Gastroesophageal sphincter (tissue), 4 donors: ENCODE measurements around the gene WDR20. TPM values are rescaled to one million over a fixed set of nuclear protein-coding genes. Genes with fewer than 3 reads are reported as not detected.

Experiments
- ATAC-seq: fragments of 150-250 bp; one replicate; pipeline ENCODE4 v1.9.1; 2016; ENCODE audit warnings: mild to moderate bottlenecking, moderate library complexity
- H3K27ac ChIP-seq, 4 donors: fragments of 200-600 bp; sonication (generic) in 3 of 4; 1 replicate in 3 of 4; 2 replicates in 1 of 4; pipeline ENCODE4 v1.5.1; 2016 to 2019
- H3K27me3 ChIP-seq: fragments of 200-600 bp; sonication (generic); one replicate; pipeline ENCODE4 v1.5.1; 2019
- H3K36me3 ChIP-seq, 2 donors: fragments of 200-600 bp; sonication (generic); one replicate each; pipeline ENCODE4 v1.5.1; 2019; ENCODE audit warnings: control low read depth in 1 of 2
- H3K4me1 ChIP-seq, 3 donors: fragments of 200-600 bp; sonication (generic); 1 replicate in 2 of 3; 2 replicates in 1 of 3; pipeline ENCODE4 v1.5.1; 2016 to 2019; ENCODE audit warnings: control low read depth in 2 of 3
- H3K4me3 ChIP-seq, 2 donors: fragments of 200-600 bp; sonication (generic); one replicate each; pipeline ENCODE4 v1.5.1; 2019; ENCODE audit warnings: mild to moderate bottlenecking in 1 of 2, moderate library complexity in 1 of 2
- H3K9me3 ChIP-seq, 3 donors: fragments of 200-600 bp; sonication (generic); one replicate each; pipeline ENCODE4 v1.5.1; 2017 to 2019; ENCODE audit warnings: control low read depth in 2 of 3
- EP300 ChIP-seq: sonication (generic); formaldehyde crosslinking; IDR thresholded peaks from one replicate; pipeline ENCODE4 v1.6.1; 2017; ENCODE audit warnings: antibody characterized with exemption, mild to moderate bottlenecking
- POLR2A ChIP-seq, 2 donors: fragments of 450-650 bp; IDR thresholded peaks; one replicate each; pipeline ENCODE4 v1.6.1; 2017; ENCODE audit warnings: antibody characterized with exemption in 2 of 2, mild to moderate bottlenecking in 2 of 2, moderate library complexity in 1 of 2
- POLR2AphosphoS5 ChIP-seq: sonication (generic); formaldehyde crosslinking; IDR thresholded peaks from one replicate; pipeline ENCODE4 v1.6.1; 2017; ENCODE audit warnings: antibody characterized with exemption
- WGBS, 2 donors: methylation state at CpG; one replicate each; pipeline ENCODE4 v1.1.5; 2018; ENCODE audit warnings: low coverage in 1 of 2; 5-methylcytosine and 5-hydroxymethylcytosine counted together
- total RNA-seq, 4 donors: library from RNA; depleted of rRNA; stranded (reverse); fragments of >200 nt; gene quantifications; one replicate each; pipeline ENCODE4 v1.1.0, GENCODE V29; 2016
- TF ChIP-seq, protein P1 (sequence below), 4 experiments: fragments of 200-600 bp in 2 of 4; fragments of 450-650 bp in 2 of 4; sonication (generic) in 1 of 4; IDR thresholded peaks; one replicate each; pipeline ENCODE4 v1.5.1; 2017 to 2019; ENCODE audit warnings: antibody characterized with exemption in 4 of 4, mild to moderate bottlenecking in 2 of 4, moderate library complexity in 2 of 4

The WDR20 gene
- total RNA-seq, 4 donors from 2014 or later = 24.6 to 33.0 (median 28.9) TPM

DNA sequence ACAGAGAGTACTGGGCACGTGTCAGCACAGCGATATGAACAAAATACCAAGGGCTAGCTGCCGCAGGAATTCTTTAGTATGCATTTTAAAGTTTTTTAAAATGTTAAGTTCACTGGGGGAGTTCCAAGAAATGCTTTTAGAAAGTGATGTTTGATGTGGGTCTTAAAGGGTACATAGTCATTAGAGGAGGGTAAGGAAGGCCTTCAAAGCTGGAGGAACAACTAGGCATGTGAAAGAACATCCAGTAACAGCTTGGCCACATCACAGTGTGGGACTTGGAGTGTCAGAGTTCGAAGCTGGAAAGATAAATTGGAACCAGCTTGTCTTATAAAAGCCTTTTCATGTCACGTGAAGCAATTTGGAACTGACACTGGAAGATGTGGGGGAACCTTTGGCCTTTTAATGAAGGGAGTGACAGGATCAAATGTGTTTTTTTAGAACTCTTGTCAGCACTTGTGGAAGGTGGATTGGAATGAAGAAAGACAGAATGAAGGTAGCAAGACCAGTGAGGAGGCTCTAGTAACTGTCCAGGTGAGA lies 57.7 kb downstream of the WDR20 start:
- H3K4me1 ChIP-seq = peaks cover 0 to 43% (median 4%) of the 10 kb centered on the region in 3 donors
- H3K9me3 ChIP-seq = no peaks in the 10 kb centered on the region
- H3K4me3 ChIP-seq = no peak overlapping the region
- no peaks in the 10 kb centered on the region for H3K27me3 ChIP-seq
- TF ChIP-seq POLR2AphosphoS5 (peak; percentile 6), EP300 (no peak)
- peaks cover 0 to 54% of the 10 kb centered on the region in 2 donors for H3K36me3 ChIP-seq
- ATAC-seq = no peak
- 45 to 47% methylated on average over 3 to 5 of the region's 5 CpGs for WGBS, 2 donors
- H3K27ac ChIP-seq = no peak overlapping the region

DNA sequence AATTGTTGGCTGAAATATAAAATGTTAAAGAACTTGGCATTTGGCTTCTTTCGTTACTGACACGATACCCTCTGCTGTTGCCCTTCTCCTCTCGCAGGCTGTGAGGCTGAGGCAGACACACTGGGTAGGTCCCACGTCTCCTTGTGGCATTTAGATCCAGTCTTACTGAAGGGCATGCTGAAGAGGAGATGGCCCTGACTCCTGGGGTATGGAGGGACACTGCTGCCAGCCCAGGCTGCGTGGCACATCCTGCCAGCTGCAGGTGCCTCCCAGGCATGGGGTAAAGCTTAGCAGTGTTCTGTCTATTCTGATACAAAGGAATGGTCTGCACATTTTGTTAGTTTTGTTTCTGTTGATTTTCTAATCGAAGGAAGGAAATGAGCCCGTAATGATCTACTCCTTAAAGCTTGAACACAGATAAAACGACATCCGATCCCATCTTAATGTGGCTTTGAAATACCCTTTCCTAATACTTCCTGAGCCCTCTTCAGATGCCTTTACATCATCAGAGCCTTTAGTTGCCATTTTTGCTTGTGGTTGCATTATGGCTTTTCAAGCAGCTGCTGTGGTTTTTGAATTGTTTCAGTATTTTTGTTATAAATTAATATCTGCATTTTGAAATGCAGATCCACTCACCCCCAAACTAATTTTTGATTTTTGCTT lies 61.1 kb downstream of the WDR20 start:
- Histone ChIP-seq H3K4me1 (peaks cover 0 to 24% (median under 1%) of the 10 kb centered on the region in 3 donors), H3K4me3 (no peak overlapping the region), H3K36me3 (peaks cover 0 to 87% of the 10 kb centered on the region in 2 donors), H3K27me3 (no peaks in the 10 kb centered on the region), H3K27ac (no peak overlapping the region), H3K9me3 (no peaks in the 10 kb centered on the region)
- WGBS, 2 donors = 76 to 83% methylated on average over 6 to 8 of the region's 9 CpGs
- no peak for ATAC-seq
- TF ChIP-seq EP300 (no peak), POLR2AphosphoS5 (no peak), POLR2A (IDR thresholded peaks at IDR 0.05) (no peak)
- TF ChIP-seq, protein P1, sequence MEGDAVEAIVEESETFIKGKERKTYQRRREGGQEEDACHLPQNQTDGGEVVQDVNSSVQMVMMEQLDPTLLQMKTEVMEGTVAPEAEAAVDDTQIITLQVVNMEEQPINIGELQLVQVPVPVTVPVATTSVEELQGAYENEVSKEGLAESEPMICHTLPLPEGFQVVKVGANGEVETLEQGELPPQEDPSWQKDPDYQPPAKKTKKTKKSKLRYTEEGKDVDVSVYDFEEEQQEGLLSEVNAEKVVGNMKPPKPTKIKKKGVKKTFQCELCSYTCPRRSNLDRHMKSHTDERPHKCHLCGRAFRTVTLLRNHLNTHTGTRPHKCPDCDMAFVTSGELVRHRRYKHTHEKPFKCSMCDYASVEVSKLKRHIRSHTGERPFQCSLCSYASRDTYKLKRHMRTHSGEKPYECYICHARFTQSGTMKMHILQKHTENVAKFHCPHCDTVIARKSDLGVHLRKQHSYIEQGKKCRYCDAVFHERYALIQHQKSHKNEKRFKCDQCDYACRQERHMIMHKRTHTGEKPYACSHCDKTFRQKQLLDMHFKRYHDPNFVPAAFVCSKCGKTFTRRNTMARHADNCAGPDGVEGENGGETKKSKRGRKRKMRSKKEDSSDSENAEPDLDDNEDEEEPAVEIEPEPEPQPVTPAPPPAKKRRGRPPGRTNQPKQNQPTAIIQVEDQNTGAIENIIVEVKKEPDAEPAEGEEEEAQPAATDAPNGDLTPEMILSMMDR (IDR thresholded peaks at IDR 0.05) = no peak

DNA sequence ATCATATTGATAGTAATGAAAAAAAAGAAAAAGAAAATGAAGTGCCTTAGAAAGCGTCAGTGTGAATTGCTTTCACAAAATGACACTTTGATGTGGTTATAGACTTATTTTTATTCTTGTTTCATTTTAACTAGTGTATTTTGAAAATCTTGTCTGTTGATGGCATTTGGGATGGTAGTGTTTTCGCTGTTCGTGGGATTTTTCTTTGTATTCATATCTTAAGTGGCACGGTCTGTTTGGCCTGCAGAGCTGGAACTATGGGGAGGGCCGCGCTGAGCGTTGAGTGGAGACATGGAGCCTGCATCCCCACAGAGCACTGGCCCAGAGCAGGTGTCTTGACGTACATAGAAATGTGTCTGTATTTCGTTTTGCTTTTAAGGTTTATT lies 61.6 kb downstream of the WDR20 start:
- H3K36me3 ChIP-seq = peaks cover 0 to 92% of the 10 kb centered on the region in 2 donors
- H3K27me3 ChIP-seq = no peaks in the 10 kb centered on the region
- peaks cover 0 to 19% (median 0%) of the 10 kb centered on the region in 3 donors for H3K4me1 ChIP-seq
- no peak for ATAC-seq
- TF ChIP-seq, protein P1 (IDR thresholded peaks at IDR 0.05) = no peak
- TF ChIP-seq EP300 (no peak), POLR2AphosphoS5 (no peak), POLR2A (IDR thresholded peaks at IDR 0.05) (no peak)
- 92 to 95% methylated on average over 9 of the region's 9 CpGs for WGBS, 2 donors
- no peaks in the 10 kb centered on the region for H3K9me3 ChIP-seq
- H3K27ac ChIP-seq = no peak overlapping the region
- no peak overlapping the region for H3K4me3 ChIP-seq

DNA sequence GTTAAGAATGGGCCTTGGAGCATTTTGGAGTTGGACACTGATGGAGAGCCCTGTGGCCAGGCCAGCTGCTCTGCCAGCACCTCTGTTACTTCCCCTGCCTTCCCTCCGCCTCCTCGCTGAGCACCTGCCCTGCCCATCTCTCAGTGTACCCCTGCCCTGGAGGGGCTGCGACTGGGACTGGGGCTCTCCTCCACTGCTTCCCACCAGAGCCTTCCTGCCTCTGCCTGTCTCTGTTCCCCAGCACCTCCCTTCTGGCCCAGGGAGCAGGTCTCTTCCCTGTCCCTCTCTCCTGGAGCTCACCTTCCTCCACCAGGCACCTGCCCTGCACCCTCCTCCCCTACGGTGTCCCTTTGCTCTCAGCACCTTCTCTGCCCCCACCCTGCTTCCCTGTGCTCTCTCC lies 62.1 kb downstream of the WDR20 start:
- H3K27me3 ChIP-seq = no peaks in the 10 kb centered on the region
- H3K9me3 ChIP-seq = no peaks in the 10 kb centered on the region
- 80 to 85% methylated on average over 3 to 4 of the region's 4 CpGs for WGBS, 2 donors
- H3K4me1 ChIP-seq = peaks cover 0 to 14% (median 0%) of the 10 kb centered on the region in 3 donors
- TF ChIP-seq EP300 (no peak), POLR2AphosphoS5 (no peak)
- H3K4me3 ChIP-seq = no peak overlapping the region
- ATAC-seq = no peak
- peaks cover 0 to 91% of the 10 kb centered on the region in 2 donors for H3K36me3 ChIP-seq
- no peak overlapping the region for H3K27ac ChIP-seq

DNA sequence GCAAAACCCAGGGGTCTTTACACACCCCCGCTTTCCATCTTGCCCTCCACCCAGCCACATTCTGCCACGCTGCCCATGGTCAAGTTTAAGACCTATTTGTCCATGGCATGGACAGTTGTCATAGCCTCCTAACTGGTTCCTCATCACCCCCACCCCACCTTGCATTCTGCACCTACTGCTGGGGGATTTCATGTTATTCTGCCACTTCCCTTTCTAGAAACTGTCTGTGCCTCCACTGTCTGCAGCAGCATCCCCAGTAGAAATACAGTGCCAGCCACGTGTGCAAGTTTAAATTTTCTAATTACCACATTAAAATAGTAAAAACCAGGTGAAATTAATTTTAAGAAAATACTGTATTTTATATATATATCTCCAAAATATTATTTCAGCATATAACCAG lies 63.2 kb downstream of the WDR20 start:
- Histone ChIP-seq H3K36me3 (peaks cover 0 to 93% of the 10 kb centered on the region in 2 donors), H3K27ac (no peak overlapping the region), H3K9me3 (no peaks in the 10 kb centered on the region), H3K4me1 (peaks cover 0 to 3% (median 0%) of the 10 kb centered on the region in 3 donors), H3K27me3 (no peaks in the 10 kb centered on the region), H3K4me3 (no peak overlapping the region)
- ATAC-seq = no peak
- TF ChIP-seq POLR2AphosphoS5 (no peak), POLR2A (IDR thresholded peaks at IDR 0.05) (no peak), EP300 (no peak)
- TF ChIP-seq, protein P1 (IDR thresholded peaks at IDR 0.05) = no peak
- WGBS, 2 donors = 71 to 86% methylated on average over 3 of the region's 3 CpGs

DNA sequence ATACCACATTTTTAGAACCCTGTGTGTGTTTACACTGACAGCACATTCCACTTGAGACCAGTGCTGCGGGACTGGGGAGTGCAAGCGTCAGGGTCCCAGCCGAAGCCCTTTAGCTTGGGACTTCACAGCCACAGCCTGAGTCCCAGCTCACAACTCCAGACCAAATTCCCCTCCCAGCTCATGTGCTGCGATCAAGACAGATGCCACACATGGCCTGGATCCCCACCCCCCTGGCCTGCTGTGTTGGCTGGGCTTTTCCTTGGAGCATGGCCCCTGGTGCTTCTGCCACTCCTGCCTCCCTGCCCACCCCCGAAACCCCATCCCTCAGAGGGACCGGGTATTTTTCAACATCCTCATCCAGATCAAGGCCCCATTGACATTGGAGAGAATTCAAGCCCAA lies 63.7 kb downstream of the WDR20 start:
- no peak for ATAC-seq
- Histone ChIP-seq H3K4me3 (no peak overlapping the region), H3K9me3 (no peaks in the 10 kb centered on the region), H3K4me1 (no peaks in the 10 kb centered on the region), H3K27ac (no peak overlapping the region), H3K36me3 (peaks cover 0 to 93% of the 10 kb centered on the region in 2 donors), H3K27me3 (no peaks in the 10 kb centered on the region)
- no peak for TF ChIP-seq POLR2AphosphoS5
- no peak for TF ChIP-seq EP300
- no peak for TF ChIP-seq POLR2A (IDR thresholded peaks at IDR 0.05)
- TF ChIP-seq, protein P1 (IDR thresholded peaks at IDR 0.05) = no peak
- WGBS, 2 donors = 65 to 85% methylated on average over 4 to 5 of the region's 6 CpGs
